GM12878 (cell line): Measurements from ENCODE around the gene TTC23. TPM values are rescaled to one million over a fixed set of nuclear protein-coding genes. Genes with fewer than 3 reads are reported as not detected.

Experiments
- ATAC-seq: fragments of 200-7000 bp; cut with Tn5 transposase; 3 replicates; pipeline ENCODE4 v1.9.1; 2020; ENCODE audit warnings: mild to moderate bottlenecking, moderate library complexity
- BruUV-seq: library from RNA; stranded (reverse); fragments of 400-500 nt; replicated peaks from 2 replicates; lab custom pipeline; 2021; lab: Mats Ljungman, UMichigan
- CTCF ChIA-PET: fragments of 300-600 bp; sonication (Branson Sonifier 250); formaldehyde crosslinking; extraction: SDS; loops from one replicate; lab custom pipeline; 2021; ENCODE audit warnings: inconsistent platforms; lab: Yijun Ruan, JAX
- POLR2A ChIA-PET: fragments of 350-600 bp; formaldehyde crosslinking; extraction: SDS; loops from one replicate; lab custom pipeline; 2021; ENCODE audit warnings: inconsistent platforms; lab: Charles Lee
- RAD21 ChIA-PET: fragments of 300-600 bp; sonication (Branson Sonifier 250); formaldehyde crosslinking; loops from one replicate; lab custom pipeline; 2023; ENCODE audit warnings: antibody characterized with exemption; ENCODE audit not compliant: unreplicated experiment; lab: Charles Lee
- SMC1A ChIA-PET: fragments of 300-600 bp; sonication (Branson Sonifier 250); formaldehyde crosslinking; loops from one replicate; lab custom pipeline; 2023; ENCODE audit not compliant: unreplicated experiment, uncharacterized antibody; lab: Charles Lee
- DNase-seq: peaks from one replicate; pipeline ENCODE4 v3.0.0-alpha.2; 2011; ENCODE audit warnings: low read depth, low spot score
- FAIRE-seq: peaks from 3 replicates; lab custom pipeline; 2011; peaks lifted over from hg19 to GRCh38; lab: Jason Lieb, UNC
- H2AFZ ChIP-seq: 2 replicates; pipeline ENCODE4 v1.6.0; 2011; ENCODE audit warnings: low read depth, low read length, control low read depth; ENCODE audit not compliant: control insufficient read depth
- H3K27ac ChIP-seq: 2 replicates; pipeline ENCODE4 v1.5.1; 2011; ENCODE audit warnings: control low read depth; ENCODE audit not compliant: control insufficient read depth, insufficient read depth
- H3K27me3 ChIP-seq, 2 experiments: replicated peaks in 1 of 2; 2 replicates each; pipeline versions ENCODE4 v1.6.0 to v1.6.1; 2011; ENCODE audit warnings: low read length in 1 of 2; ENCODE audit not compliant: control insufficient read depth in 2 of 2, insufficient read depth in 2 of 2
- H3K36me3 ChIP-seq, 2 experiments: 2 replicates each; pipeline ENCODE4 v1.5.1; 2011; ENCODE audit warnings: low read length in 1 of 2; ENCODE audit not compliant: control insufficient read depth in 2 of 2, insufficient read depth in 2 of 2
- H3K4me1 ChIP-seq: 2 replicates; pipeline ENCODE4 v1.6.1; 2011; ENCODE audit warnings: mild to moderate bottlenecking, low read length, moderate library complexity, mixed read lengths; ENCODE audit not compliant: control insufficient read depth, insufficient read depth
- H3K4me2 ChIP-seq: 2 replicates; pipeline ENCODE4 v1.6.0; 2011; ENCODE audit warnings: control low read depth; ENCODE audit not compliant: control insufficient read depth, insufficient read depth
- H3K4me3 ChIP-seq: fragments of 200-600 bp; sonication (generic); 2 replicates; pipeline ENCODE4 v1.5.1; 2016
- H3K79me2 ChIP-seq: 2 replicates; pipeline ENCODE4 v1.6.0; 2011; ENCODE audit warnings: low read length; ENCODE audit not compliant: control insufficient read depth, insufficient read depth
- H3K9ac ChIP-seq: 2 replicates; pipeline ENCODE4 v1.8.0; 2011; ENCODE audit warnings: low read length, control low read depth, mixed read lengths; ENCODE audit not compliant: control insufficient read depth, insufficient read depth
- H3K9me3 ChIP-seq: replicated peaks from 3 replicates; pipeline ENCODE4 v1.5.1; 2011; ENCODE audit warnings: mild to moderate bottlenecking, low read length; ENCODE audit not compliant: control insufficient read depth, insufficient read depth
- H4K20me1 ChIP-seq: 2 replicates; pipeline ENCODE4 v1.6.0; 2011; ENCODE audit not compliant: control insufficient read depth, insufficient read depth
- BACH1 ChIP-seq: fragments of 450-650 bp; IDR thresholded peaks from 2 replicates; pipeline ENCODE4 v1.6.1; 2017; ENCODE audit warnings: mild to moderate bottlenecking, borderline replicate concordance
- NFXL1 ChIP-seq: fragments of 450-650 bp; IDR thresholded peaks from 2 replicates; pipeline ENCODE4 v1.6.1; 2017; ENCODE audit warnings: antibody characterized with exemption, mild to moderate bottlenecking, borderline replicate concordance
- NFYA ChIP-seq: IDR thresholded peaks from 2 replicates; pipeline ENCODE4 v1.6.1; 2011; ENCODE audit warnings: low read depth, mild to moderate bottlenecking, low read length, improper control_type of control experiment, borderline replicate concordance
- NR2F1 ChIP-seq: fragments of 450-650 bp; conservative IDR thresholded peaks from 2 replicates; pipeline ENCODE4 v1.6.1; 2017; ENCODE audit warnings: mild to moderate bottlenecking
- WGBS: methylation state at CpG from one replicate; pipeline ENCODE4 v1.1.6; 2016; ENCODE audit warnings: low lambda C conversion rate; ENCODE audit not compliant: insufficient replicate concordance, insufficient coverage; ENCODE audit errors: missing lambda C conversion rate; 5-methylcytosine and 5-hydroxymethylcytosine counted together
- in situ Hi-C: fragments of 300-500 bp; cut with MboI; formaldehyde crosslinking; loops from 9 replicates; pipeline ENCODE4 v1.14.3; 2018; ENCODE audit warnings: mixed read lengths
- intact Hi-C: fragments of 100-400 bp; cut with micrococcal nuclease; formaldehyde crosslinking; loops from one replicate; pipeline ENCODE4 v1.14.2; 2022; ENCODE audit not compliant: unreplicated experiment
- polyA plus RNA-seq, 11 experiments: library from polyadenylated mRNA; depleted of rRNA in 4 of 11; unstranded in 6 of 11; stranded (reverse) in 5 of 11; fragments of >200 nt; fragmentation: Nextera tagmentation in 4 of 11; fragmentation: Illumina TruSeq in 1 of 11; extraction: Ambion mirVana in 4 of 11; extraction: Trizol in 1 of 11; gene quantifications; 1 replicate in 1 of 11; 2 replicates in 10 of 11; pipeline versions ENCODE4 v1.2.1 to v1.2.3, GENCODE V29; 2011 to 2016; ENCODE audit warnings: inconsistent platforms in 2 of 11, missing spikeins in 2 of 11, low read depth in 1 of 11
- total RNA-seq, 4 experiments: library from RNA; depleted of rRNA in 3 of 4; stranded (reverse); fragments of >200 nt in 3 of 4; fragmentation: Illumina TruSeq in 1 of 4; extraction: Trizol in 1 of 4; gene quantifications; 2 replicates each; pipeline versions ENCODE4 v1.2.1 to v1.2.3, GENCODE V29; 2013 to 2021
- TF ChIP-seq, protein P1 (sequence below): IDR thresholded peaks from 2 replicates; pipeline ENCODE4 v1.6.1; 2011; ENCODE audit warnings: mild to moderate bottlenecking, low read depth, low read length, moderate library complexity; ENCODE audit not compliant: insufficient replicate concordance

TTC23 gene
- total and polyA plus RNA-seq, 10 of the 15 experiments (the other 5 are each of a cell fraction or from before 2014, with no cell fraction given): 1.2 to 9.0 (median 6.5) TPM

DNA sequence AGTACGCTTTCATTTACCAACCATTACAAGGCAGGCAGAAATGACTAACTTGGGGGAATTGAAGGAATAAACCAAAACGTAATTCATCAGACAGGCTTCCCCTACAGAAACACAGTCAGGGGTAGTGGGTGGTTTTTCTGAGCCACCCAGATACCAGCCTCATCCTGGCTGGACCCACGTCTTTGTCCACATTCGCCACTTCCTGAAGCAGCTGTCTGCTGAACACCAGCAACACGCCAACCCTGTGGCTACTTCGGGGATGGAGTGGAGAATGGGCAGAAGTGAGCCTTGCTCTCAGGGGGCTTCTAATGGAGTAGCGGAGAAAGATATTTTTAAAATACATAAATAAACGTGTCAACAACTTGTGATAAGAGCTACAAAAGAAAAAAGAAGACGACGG is 104.4 kb downstream of the TTC23 start:
- Histone ChIP-seq H3K27me3 (no peaks in the 10 kb centered on the region), H3K9me3 (no peaks in the 10 kb centered on the region), H3K36me3 (peaks cover 0 to 3% of the 10 kb centered on the region in 2 experiments; a peak in 1 of 4 replicates), H3K4me1 (no peaks in the 10 kb centered on the region), H3K4me2 (no peak overlapping the region), H4K20me1 (no peaks in the 10 kb centered on the region), H2AFZ (no peak overlapping the region), H3K4me3 (no peak overlapping the region), H3K27ac (no peak overlapping the region), H3K79me2 (no peaks in the 10 kb centered on the region), H3K9ac (no peak overlapping the region)
- intact Hi-C loops: no loop called here
- ChIA-PET RAD21 (no interaction called here), CTCF (interaction anchor here (2.2 kb wide), 1 partner anchor 68 kb away, joined by 4 read pairs; no protein-coding TSS in a partner anchor), POLR2A (no interaction called here), SMC1A (no interaction called here)
- FAIRE-seq (no peak), ATAC-seq (no peak), DNase-seq (no peak)
- WGBS: 51% methylated on average over 10 of the region's 10 CpGs
- BruUV-seq: no TSS peak
- in situ Hi-C loops: no loop called here
- TF ChIP-seq NFYA: no peak
- no peak for TF ChIP-seq NFXL1
- TF ChIP-seq NR2F1: no peak
- TF ChIP-seq, protein P1, sequence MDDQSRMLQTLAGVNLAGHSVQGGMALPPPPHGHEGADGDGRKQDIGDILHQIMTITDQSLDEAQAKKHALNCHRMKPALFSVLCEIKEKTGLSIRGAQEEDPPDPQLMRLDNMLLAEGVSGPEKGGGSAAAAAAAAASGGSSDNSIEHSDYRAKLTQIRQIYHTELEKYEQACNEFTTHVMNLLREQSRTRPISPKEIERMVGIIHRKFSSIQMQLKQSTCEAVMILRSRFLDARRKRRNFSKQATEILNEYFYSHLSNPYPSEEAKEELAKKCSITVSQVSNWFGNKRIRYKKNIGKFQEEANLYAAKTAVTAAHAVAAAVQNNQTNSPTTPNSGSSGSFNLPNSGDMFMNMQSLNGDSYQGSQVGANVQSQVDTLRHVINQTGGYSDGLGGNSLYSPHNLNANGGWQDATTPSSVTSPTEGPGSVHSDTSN: no peak
- no peak for TF ChIP-seq BACH1
